ENCODE data around the gene KCTD14. TPM values are rescaled to one million over a fixed set of nuclear protein-coding genes. Genes with fewer than 3 reads are reported as not detected.
"Not testable (repeated sequence)": the region's sequence is repeated elsewhere in the genome, so short reads cannot be mapped to it uniquely, and the experiment has no call there.

KCTD14 gene
- total RNA-seq, 2 donors from 2014 or later: 8.6 to 12.8 TPM

GRCh38 chr11:78015878-78016277 lies 7.2 kb downstream of the KCTD14 start:
- Mint-ChIP-seq H3K4me3 (no peak overlapping the region), H3K36me3 (ENCODE audit: low read depth) (peaks cover 12% of the 10 kb centered on the region), H3K9me3 (no peaks in the 10 kb centered on the region), H3K27me3 (ENCODE audit: insufficient read depth) (no peaks in the 10 kb centered on the region), H3K27ac (no peak overlapping the region), H3K4me1 (peaks cover 10% of the 10 kb centered on the region)
- no peak overlapping the region for H3K27ac ChIP-seq (ENCODE audit: low read depth, low read length)
- TF ChIP-seq CTCF (conservative IDR thresholded peaks at IDR 0.05): no peak
- no peaks in the 10 kb centered on the region for H3K9me3 ChIP-seq (ENCODE audit: control insufficient read depth, low read length)
- H3K36me3 ChIP-seq (ENCODE audit: control insufficient read depth, insufficient read depth, low read length): no peaks in the 10 kb centered on the region
- no peaks in the 10 kb centered on the region for H3K27me3 ChIP-seq (ENCODE audit: control insufficient read depth, insufficient read depth, low read length, poor library complexity, severe bottlenecking)
- no peak overlapping the region for H3K4me3 ChIP-seq (ENCODE audit: low read length)
- H3K9ac ChIP-seq (ENCODE audit: extremely low read depth, low read length, poor library complexity, severe bottlenecking): no peak overlapping the region
- 91 to 100% methylated on average over 1 of the region's 1 CpG for WGBS, 2 experiments (ENCODE audit: insufficient coverage in 1 of 2, insufficient read length in 1 of 2)
- peaks cover 5% of the 10 kb centered on the region for H3K4me1 ChIP-seq (ENCODE audit: control insufficient read depth, insufficient read depth, low read length)
- DNase-seq: no peak

- not testable (repeated sequence) for H3K4me3 ChIP-seq (ENCODE audit: low read length); DNase-seq; H3K27ac Mint-ChIP-seq; H3K9me3 ChIP-seq (ENCODE audit: control insufficient read depth, low read length); H3K27me3 ChIP-seq (ENCODE audit: control insufficient read depth, insufficient read depth, low read length, poor library complexity, severe bottlenecking); H3K4me1 Mint-ChIP-seq; H3K4me3 Mint-ChIP-seq; H3K27me3 Mint-ChIP-seq (ENCODE audit: insufficient read depth); H3K4me1 ChIP-seq (ENCODE audit: control insufficient read depth, insufficient read depth, low read length); H3K9me3 Mint-ChIP-seq; H3K36me3 ChIP-seq (ENCODE audit: control insufficient read depth, insufficient read depth, low read length); H3K9ac ChIP-seq (ENCODE audit: extremely low read depth, low read length, poor library complexity, severe bottlenecking); H3K27ac ChIP-seq (ENCODE audit: low read depth, low read length)
- peaks cover 12% of the 10 kb centered on the region for H3K36me3 Mint-ChIP-seq (ENCODE audit: low read depth)
- 87 to 91% methylated on average over 6 of the region's 6 CpGs for WGBS, 2 experiments (ENCODE audit: insufficient coverage in 1 of 2, insufficient read length in 1 of 2)
Observed at GRCh38 chr11:78014937-78015520, 8.0 kb downstream of the KCTD14 start.

GRCh38 chr11:78011301-78011700 lies 11.8 kb downstream of the KCTD14 start:
- H3K27me3 ChIP-seq (ENCODE audit: control insufficient read depth, insufficient read depth, low read length, poor library complexity, severe bottlenecking): no peaks in the 10 kb centered on the region
- no peaks in the 10 kb centered on the region for H3K27me3 Mint-ChIP-seq (ENCODE audit: insufficient read depth)
- no peak for TF ChIP-seq CTCF (conservative IDR thresholded peaks at IDR 0.05)
- H3K9ac ChIP-seq (ENCODE audit: extremely low read depth, low read length, poor library complexity, severe bottlenecking): no peak overlapping the region
- H3K9me3 ChIP-seq (ENCODE audit: control insufficient read depth, low read length): no peaks in the 10 kb centered on the region
- no peak overlapping the region for H3K27ac ChIP-seq (ENCODE audit: low read depth, low read length)
- no peak for DNase-seq
- H3K4me1 Mint-ChIP-seq: no peaks in the 10 kb centered on the region
- WGBS, 2 experiments (ENCODE audit: insufficient coverage in 1 of 2, insufficient read length in 1 of 2): 92% methylated on average over 2 of the region's 2 CpGs
- H3K9me3 Mint-ChIP-seq: no peaks in the 10 kb centered on the region
- H3K4me3 Mint-ChIP-seq: no peak overlapping the region
- peaks cover 6% of the 10 kb centered on the region for H3K36me3 Mint-ChIP-seq (ENCODE audit: low read depth)
- no peaks in the 10 kb centered on the region for H3K36me3 ChIP-seq (ENCODE audit: control insufficient read depth, insufficient read depth, low read length)
- H3K4me1 ChIP-seq (ENCODE audit: control insufficient read depth, insufficient read depth, low read length): no peaks in the 10 kb centered on the region
- H3K4me3 ChIP-seq (ENCODE audit: low read length): no peak overlapping the region
- no peak overlapping the region for H3K27ac Mint-ChIP-seq

GRCh38 chr11:78010755-78011154 lies 12.3 kb downstream of the KCTD14 start:
- no peaks in the 10 kb centered on the region for H3K27me3 ChIP-seq (ENCODE audit: control insufficient read depth, insufficient read depth, low read length, poor library complexity, severe bottlenecking)
- Mint-ChIP-seq H3K4me1 (no peaks in the 10 kb centered on the region), H3K9me3 (no peaks in the 10 kb centered on the region), H3K4me3 (no peak overlapping the region), H3K27ac (no peak overlapping the region), H3K27me3 (ENCODE audit: insufficient read depth) (no peaks in the 10 kb centered on the region), H3K36me3 (ENCODE audit: low read depth) (peaks cover 2% of the 10 kb centered on the region)
- no peak overlapping the region for H3K4me3 ChIP-seq (ENCODE audit: low read length)
- H3K4me1 ChIP-seq (ENCODE audit: control insufficient read depth, insufficient read depth, low read length): no peaks in the 10 kb centered on the region
- H3K36me3 ChIP-seq (ENCODE audit: control insufficient read depth, insufficient read depth, low read length): no peaks in the 10 kb centered on the region
- DNase-seq: no peak
- no peak for TF ChIP-seq CTCF (conservative IDR thresholded peaks at IDR 0.05)
- 77 to 93% methylated on average over 3 to 6 of the region's 6 CpGs for WGBS, 2 experiments (ENCODE audit: insufficient coverage in 1 of 2, insufficient read length in 1 of 2)
- no peak overlapping the region for H3K27ac ChIP-seq (ENCODE audit: low read depth, low read length)
- H3K9ac ChIP-seq (ENCODE audit: extremely low read depth, low read length, poor library complexity, severe bottlenecking): no peak overlapping the region
- no peaks in the 10 kb centered on the region for H3K9me3 ChIP-seq (ENCODE audit: control insufficient read depth, low read length)

Data from endodermal cell (in vitro differentiated cells).